ENCODE measurements around the gene ELAVL4.

Gene ELAVL4

DNA sequence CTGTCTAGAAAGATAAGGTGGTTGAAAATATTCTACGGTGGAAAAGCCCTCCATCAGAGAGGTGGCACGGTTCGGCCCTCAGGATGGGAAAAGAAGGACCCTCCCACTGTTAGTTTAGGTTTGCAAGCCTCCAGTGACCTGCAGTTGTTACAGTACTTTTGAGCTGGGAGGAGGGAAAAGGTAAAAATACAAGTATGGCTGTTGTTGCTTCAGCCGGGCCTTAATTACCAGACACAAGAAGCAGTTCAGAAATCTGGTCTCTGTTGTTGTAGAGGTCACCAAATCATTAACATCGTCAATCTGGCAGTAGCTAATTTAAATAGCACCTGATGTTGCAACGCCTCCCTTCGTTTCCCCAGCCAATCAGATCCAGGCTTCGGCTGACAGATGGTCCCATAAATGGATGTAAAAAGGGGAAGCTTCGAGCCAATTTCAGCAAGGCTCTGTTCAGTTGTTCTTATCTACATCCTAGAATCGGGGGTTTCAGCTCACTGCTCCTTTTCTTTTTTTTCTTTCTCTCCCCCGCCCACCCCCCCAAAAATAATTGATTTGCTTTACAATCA, at the start of gene ELAVL4:
ELAVL4 (plus strand) TSS at position 424 of the 563 bp plus-strand sequence. CDS start 270 bp downstream, outside the sequence.
- DNase-seq (ENCODE audit: low read depth) = no peak

DNA sequence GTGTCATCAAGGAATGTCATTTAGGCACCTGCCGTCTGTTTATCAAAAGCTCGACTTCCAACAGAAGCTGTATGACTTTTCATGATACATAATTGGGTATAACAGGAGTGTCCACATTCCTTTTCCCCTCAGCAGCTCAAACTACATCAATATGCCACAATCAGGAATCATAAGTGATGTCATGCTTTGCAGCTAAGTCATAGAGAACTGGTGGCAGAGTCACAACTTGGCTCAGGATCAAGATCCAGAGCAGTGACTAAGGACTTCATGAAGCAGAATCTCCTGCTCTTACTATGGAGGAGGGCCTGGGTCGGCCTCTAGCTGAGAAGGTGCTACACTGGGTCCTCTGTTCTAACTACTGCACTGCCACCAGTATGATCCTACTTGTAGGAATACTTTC, 48.4 kb upstream of the ELAVL4 start:
- no peak for DNase-seq (ENCODE audit: low read depth)

DNA sequence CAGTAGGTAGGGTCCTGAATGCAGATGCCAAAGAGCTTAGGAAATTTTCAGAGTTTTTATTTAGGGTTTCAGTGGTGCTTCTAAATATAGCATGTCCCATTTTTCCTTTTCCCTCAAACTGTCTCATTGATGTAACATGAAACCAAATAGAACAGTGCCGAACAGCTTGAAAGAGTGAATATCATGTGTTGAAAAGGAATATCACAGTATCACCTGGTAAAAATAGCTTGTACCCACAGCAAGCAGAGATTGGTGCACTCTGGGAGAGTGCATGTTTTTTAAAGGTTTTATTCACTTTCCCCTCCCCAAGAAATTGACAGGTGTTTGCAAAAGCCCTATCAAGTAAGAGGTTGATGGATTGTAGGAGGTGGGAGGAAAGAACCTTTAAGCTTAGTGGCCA, 41.9 kb upstream of the ELAVL4 start:
- DNase-seq (ENCODE audit: low read depth) = no peak

DNA sequence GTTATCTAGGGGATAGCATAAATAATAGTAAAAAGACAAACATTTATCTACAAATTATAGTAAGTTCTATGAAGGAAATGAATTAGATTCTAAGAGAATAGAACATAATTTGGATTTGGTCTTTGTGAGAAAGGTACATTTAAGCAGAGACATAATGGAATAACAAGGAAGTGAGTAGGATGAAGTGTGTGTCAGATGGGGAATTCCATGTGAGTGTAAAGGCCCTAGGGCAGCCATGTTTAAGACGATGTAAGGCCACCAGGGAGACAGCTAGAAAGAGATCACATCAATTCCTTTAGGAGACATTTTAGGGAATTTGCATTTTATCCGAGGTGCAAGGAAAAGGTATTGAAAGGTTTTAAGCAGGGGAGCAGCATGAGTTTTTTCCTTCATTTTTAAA, 33.8 kb upstream of the ELAVL4 start:
- DNase-seq (ENCODE audit: low read depth) = no peak

DNA sequence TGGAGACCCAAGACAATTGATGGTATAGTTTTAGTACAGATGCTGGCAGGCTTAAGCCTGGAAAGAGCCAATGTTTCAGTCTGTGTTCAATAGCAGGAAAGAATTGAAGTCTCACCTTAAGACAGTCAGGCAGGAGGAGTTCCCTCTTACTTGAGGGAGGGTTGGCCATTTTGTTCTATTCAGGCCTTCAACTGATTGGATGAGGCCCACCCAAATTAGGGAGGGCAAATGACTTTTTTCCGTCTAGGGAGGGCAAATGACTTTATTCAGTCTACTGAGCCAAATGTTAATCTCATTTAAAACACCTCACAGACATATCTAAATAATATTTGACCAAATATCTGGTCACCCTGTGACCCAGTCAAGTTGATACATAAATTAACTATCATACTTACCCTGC, 31.4 kb upstream of the ELAVL4 start:
- no peak for DNase-seq (ENCODE audit: low read depth)

DNA sequence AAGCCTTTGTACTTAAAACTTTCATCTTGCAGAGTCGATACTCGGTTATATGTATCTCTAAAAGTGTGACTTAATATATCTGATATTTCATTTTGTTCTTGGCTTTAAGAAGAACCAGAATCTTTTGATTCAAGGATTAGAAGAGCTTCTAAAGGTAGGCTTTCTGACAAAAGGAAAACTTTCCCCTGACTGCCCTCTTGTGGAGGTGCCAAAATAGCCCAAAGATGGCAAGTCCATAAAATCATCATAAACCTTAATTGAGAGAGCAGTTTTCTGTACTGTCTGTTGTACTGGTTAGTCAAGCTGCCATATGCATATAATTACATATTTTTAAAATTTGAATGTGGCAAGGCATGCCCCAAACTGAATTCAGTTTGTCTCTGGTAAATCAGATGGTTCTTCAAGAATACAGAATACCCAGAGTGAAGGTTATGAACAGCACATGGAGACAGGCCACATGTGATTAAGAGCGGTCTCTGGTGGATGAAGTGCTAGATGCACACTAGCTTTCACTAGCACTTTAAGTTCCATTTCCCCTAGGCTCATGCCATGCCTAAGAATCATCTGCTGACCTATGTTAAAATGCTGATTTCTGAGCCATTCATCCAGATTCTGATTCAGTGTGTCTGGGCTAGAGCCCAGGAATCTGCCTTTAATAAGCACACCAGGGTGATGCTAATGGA, 27.7 kb upstream of the ELAVL4 start:
- DNase-seq (ENCODE audit: low read depth) = no peak

DNA sequence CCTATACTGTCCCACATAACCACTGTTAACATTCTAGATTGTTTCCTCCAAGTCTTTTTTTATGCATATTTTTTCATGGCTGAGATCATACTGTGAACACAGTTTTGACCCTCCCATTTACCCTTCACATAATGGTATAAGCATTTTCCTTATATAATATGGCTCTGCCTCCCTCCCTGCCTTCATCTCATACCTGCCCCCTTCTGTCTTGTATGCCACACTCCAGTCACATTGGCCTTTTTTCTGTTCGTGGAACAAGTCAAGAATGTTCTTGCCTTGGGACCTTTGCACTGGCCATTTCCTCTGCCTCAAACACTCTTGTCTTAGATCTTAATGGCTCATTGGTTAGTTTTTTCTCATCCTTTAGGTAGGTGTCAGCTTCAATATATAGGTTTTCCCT, 24.3 kb upstream of the ELAVL4 start:
- DNase-seq (ENCODE audit: low read depth) = no peak

DNA sequence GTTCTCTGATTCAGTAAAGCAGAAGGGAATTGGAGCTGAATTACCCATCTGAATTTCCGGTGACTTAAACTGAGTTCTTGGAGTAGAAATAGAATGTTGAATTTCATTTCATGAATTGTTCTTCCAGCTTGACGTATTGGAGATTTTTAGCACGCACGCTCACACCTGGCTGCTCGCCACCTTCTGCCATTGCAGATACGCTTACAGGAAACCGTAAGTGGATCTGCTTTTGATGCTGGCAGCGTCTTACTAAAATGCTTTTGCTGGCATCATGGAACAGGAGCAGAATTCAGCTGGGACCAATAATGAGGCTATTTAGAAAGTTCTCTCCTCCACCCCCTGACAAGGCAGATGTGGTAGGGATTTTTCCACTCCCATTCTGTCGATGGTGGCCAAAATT, 17.7 kb upstream of the ELAVL4 start:
- no peak for DNase-seq (ENCODE audit: low read depth)

DNA sequence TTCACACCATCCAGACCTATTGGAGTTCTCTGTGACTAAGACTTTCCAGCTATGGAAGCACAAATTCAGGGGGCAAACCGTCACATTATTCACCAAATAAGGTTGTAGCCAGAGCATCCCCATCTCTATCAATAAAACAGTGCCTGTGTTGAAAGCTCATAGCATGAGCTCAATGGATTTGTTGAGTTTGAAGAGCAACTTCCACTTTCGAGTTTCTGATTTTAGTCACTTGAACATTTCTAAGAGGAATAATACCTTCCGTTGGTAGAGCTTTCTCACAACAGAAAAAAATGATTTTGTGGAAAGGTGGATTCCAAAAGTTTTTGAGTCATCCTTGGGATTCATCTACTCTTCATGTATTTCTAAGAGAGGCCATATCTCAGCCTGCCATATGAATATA, 13.0 kb upstream of the ELAVL4 start:
- DNase-seq (ENCODE audit: low read depth) = no peak

DNA sequence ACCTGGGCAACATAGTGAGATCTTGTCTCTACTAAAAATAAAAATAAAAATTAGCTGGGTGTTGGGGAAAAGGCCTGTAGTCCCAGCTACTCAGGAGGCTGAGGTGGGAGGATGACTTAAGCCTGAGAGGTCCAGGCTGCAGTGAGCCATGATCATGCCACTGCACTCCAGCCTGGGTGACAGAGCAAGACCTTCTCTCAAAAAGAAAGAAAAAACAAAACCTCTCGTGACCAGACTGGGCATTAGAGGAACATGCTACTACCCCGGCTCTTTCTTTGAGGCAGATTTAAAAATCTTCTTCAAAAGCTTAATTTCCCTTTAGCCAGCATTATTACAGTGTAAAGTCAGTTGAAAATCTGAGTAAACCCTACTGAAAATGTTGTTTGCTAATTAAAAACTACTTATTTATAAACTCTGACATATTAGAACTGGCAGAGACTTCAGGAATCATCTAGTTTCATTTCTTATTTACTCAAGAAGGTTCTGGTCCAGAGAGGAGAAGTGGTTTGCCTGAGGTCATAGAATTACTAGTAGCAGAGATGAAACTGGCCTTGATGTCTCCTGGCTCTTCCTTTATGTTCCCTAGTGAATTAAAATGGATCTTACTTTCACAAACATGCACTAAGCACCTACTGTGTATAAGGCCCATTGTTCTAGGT, 11.6 kb upstream of the ELAVL4 start:
- no peak for DNase-seq (ENCODE audit: low read depth)

DNA sequence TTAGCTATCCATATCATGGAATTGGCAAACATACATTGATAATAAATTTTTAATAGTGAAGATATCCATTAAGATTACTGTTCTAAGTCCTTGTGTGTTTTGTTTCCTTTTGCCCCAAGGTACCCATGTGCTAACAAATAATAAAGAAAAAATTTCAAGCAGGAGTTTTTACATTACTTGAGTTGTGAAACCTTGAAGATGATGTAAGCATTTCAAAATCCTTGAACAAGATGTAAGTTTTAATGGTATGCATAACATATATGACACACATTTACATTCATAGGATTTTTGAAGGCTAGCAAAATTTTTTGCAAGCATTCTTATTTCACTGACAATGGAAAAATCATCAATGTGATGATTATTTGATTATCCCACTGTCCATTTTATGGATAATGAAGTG, 10.9 kb upstream of the ELAVL4 start:
- DNase-seq (ENCODE audit: low read depth) = no peak

DNA sequence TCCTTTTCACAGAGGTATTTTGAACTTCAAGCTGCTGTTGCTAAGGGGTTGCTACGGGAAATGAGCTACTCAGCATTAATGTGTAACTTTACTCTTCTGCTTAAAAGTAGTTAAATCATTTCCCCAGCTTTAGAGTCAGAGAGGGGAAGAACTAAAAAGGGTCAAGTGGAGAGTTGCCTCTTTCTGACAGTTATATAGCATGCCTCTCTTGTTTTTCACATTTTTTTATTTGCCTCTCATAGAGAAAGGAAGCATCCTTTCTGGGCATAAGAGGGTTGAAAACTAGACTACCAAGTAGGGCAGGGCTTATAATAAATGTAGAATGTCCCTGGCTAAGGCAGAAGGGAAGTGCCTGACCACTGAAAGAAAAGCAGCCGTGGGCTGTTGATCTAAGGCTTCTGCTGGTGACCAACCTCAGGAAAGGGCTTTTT, 10.1 kb upstream of the ELAVL4 start:
- DNase-seq (ENCODE audit: low read depth) = no peak

DNA sequence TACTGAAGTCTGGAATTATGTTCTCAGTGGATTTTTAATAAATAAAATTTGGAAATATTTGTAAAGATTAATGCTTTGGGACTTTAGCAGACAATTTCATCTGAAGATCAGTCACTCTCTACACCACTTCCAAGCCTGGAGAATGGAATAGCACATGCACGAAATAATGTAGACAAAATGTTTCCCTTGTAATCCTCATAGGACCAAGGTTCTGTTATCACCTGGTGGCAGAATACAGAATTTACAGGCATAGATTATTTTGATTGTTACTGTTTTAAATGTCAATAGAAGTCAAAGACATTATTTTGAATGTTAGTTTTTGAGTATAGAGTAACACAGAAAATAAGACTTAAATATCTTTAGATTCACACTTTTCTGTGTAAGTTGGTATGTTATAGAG, 9.1 kb upstream of the ELAVL4 start:
- DNase-seq (ENCODE audit: low read depth) = no peak

DNA sequence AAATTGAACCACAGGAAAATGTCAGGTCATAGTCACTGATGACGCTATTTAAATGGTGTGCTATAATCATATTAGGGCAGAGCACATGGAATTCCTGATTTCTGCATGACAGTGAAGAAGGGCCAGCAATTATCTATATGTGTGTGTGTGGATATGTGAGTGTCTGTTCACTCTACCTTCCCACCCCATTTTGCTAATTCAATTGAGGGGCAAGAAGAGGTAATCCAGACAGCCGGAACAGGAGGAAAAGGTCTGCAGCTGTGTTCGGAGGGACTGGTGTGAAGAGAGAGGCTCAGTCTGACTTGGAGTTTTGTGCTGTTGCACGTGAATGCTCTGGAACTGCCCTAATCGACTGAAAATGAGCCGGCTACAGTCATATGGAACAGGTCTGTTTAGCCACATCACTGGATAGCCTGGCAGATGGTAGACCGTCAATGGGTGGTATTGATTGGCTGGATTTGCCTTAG, 5.1 kb upstream of the ELAVL4 start:
- DNase-seq (ENCODE audit: low read depth) = no peak

DNA sequence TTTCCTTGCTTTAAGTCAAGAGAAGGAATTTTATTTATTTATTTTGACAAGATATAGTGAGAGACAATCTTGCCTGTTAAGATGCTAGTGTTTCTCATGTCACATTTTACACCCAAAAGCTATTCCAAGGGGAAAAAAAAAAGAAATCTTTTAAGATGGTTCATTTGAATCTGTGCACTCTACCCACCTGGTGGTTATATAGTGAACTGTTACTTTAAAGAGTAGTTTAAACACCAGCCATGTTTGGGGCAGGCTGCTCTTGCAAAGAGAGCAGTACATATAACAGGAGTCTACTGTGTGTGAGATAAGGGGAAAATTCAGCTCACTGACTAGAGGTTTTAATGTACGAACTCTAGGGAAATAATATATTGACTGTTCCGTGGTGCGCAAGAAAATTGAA, 3.3 kb upstream of the ELAVL4 start:
- DNase-seq (ENCODE audit: low read depth) = no peak

DNA sequence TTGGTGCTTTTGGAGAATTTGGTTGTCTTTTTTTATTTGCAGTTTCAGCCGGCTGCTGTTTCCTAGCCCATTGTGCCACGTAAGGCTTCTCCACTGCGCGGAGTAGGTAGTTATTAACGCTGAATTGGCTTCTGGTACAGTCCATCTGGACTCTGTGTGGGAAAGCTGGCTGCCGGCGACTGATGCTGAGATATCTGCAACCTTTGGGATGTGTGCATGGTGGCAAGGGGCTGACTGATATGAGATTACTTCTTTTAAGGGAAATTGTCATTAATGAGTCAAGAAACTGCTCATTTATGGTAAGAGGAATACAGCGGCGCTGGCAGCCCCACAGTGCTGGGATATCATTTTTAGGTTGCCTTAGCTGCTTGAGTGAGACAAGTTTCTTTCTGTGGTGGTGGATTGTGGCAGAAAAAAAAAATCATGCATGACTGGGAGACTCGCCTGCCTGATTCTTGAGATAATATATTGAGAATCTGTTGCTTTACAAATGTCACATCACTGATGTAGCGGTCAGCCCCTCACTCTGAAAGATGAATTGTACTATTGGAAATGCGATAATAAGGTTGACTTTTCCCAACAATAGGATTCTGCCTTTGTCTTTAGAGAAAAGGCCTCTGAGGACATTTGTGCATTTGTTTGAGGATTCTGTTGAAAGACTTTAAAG, 2.5 kb upstream of the ELAVL4 start:
- DNase-seq (ENCODE audit: low read depth) = no peak

DNA sequence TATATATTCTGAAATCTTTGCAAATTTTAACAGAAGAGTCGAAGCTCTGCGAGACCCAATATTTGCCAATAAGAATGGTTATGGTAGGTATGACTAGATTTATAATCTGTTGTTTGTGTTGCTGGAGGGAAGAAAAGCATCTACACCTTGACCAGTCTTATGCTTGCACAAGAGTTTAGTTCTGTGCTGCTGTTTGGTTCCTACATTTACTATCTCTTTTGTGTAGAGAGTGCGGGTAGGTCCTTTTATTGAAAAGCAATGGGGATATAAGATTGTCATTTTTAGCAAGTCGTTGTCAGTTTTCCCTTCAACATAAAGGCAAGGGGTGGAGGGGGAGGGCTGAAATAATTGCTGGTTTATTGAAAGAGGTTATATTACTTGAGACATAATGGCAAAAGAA, 396 bp downstream of the ELAVL4 start:
- no peak for DNase-seq (ENCODE audit: low read depth)

DNA sequence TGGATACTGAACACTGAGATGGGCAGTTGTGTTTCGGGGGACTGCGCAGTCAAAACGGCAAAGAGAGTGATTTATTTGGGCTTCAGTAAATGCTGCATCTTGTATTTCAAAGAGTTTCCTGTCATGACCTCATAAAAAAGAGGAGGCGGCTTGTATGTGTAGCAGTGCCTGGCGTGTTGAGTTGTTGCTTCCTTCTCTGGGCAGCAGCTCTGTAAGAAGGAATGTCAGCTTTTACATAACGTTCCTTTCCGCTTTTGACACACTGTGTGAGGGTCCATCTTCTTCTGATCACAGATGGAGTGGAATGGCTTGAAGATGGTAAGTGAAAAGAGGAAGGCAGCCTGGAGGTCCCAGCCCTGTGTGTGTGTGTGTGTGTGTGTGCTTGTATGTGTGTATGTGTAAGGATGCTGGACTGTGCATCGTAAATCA, 941 bp downstream of the ELAVL4 start:
- no peak for DNase-seq (ENCODE audit: low read depth)

DNA sequence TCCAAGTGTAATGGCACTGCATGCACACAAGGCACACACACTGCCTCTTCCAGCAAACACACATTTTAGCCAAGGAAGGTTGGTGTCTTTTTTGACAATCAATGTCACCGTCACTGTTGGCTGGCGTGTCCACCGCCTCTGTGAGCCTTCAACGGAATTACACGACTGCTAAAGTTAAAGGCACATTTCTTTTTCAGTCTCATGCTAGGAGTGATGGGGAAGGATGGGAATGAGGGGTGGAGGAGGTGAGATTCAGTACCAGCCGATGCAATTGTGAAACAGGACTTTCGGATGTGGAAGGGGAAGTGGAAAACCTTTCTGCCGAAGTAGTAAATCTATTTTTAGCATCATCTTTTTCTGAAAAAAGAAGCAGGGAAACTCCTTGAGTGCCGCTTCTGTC, 1.4 kb downstream of the ELAVL4 start:
- no peak for DNase-seq (ENCODE audit: low read depth)

DNA sequence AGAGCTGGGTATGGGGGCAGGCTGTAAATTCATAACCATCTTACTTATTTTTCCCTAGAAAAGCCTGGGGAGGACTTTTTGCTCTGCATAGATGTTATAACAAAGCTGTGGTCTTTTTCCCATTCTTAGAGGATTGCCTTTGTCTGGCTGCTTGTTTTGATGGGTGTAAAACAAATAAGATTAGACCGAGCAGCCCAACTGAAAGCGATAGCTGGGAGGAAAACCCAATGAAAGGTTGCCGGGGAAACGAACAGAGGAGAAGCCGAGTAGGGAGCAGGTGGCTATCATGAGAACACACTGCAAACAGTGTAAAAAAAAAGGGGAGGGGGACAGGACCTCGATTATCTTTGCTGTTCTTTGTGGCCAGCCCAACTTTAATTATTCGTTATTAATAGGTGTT, 1.9 kb downstream of the ELAVL4 start:
- DNase-seq (ENCODE audit: low read depth) = no peak

DNA sequence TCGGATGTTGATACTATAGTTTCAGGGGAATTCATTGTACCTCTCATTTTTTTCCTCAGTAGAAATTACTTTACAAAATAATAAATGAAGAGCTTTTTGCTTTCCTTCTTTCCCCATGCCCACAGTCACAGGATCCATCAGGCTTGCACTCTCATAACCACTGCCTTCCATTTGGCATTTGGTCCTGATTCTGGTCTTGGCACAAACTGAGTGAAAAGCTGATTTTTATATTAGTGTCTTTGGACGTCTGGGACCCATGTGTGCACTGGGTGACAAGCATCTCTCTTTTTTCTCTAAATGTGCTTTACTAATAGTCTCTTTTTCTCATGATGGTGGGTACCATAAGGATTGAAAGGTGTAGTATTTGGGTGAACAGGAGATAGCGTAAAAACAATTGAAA, 2.8 kb downstream of the ELAVL4 start:
- DNase-seq (ENCODE audit: low read depth) = no peak

DNA sequence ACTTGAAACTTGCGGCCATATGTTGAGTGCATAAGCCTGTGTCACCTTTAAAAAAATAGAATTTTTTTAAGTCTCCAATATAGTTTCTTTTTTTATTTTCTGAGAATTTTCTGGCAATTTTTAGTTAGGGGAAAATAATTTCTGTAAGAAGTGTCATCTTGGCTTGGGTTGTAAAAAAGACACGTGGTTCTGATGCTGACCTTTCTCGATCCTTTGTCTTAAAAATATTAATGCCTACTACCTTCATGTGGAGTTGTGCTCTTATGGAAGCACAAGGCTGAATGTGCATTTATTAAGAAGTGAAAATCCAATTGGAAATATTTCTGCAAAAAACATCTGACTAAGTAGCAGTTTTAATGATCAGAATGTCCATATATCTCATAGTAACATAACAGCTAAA, 3.5 kb downstream of the ELAVL4 start:
- no peak for DNase-seq (ENCODE audit: low read depth)

DNA sequence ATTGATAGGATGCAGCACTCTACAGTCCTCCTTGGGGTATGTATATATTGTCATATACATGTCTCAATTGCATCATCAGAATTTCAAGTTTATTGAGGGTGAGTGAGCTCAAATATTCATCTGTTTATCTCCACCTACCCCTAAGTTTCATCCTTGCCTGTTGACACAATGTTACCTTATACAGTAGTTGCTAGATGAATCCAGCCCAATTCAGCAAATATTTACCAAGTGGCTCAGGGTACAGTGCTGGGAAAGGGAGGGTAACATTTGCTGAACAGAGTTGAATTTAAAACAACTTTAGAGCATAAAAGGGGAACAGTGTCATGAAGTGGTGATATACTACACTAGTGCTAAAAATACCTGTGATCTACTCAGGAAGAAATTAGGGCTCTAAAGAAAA, 14.4 kb downstream of the ELAVL4 start:
- DNase-seq (ENCODE audit: low read depth) = no peak
